ENCODE measurements around the gene SPR. TPM values are rescaled to one million over a fixed set of nuclear protein-coding genes. Genes with fewer than 3 reads are reported as not detected.
A peak's percentile ranks its signal among the peaks of the same experiment; 100 is the strongest.

SPR gene
- total and polyA plus RNA-seq, 2 of the 13 experiments (the other 11 are each of a cell fraction or from before 2014, with no cell fraction given), result 34.0 to 96.0 TPM

DNA sequence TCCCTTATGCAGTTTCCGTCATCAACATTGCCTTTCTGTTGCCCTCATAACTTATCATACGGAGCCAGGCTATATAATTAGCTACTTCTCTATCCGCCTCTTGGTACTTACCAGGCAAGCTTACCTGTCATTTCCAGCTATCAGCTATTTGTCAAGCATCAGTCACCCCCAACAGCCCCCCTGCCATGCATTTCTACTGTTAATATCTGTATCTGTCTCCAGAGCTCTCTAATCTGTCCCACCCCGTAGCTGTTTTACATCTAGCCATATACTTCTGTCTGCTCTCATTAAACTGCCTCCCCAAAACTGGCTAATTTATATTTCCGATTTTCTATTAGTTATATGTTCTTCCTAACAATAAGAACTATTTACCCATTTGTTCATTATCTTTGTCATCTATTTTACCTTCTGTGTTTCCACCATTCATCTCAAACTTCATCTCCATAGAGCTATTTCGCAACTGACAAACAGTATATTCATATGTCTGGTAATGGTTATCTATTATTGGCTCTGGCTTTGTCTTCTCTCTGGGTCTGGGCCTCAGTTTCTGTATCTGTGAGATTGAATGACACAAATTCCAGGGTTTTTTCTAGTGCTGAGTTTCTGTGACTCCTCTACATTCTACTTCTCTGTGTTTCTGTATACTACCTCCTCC lies 39.7 kb downstream of the SPR start:
- FAIRE-seq, result no peak
- TF ChIP-seq KLF13 (CRISPR knock-in tag; IDR thresholded peaks at IDR 0.05) (no peak), PPARG (CRISPR knock-in tag; conservative IDR thresholded peaks at IDR 0.05) (no peak), ZNF615 (CRISPR knock-in tag; IDR thresholded peaks at IDR 0.05; ENCODE audit: borderline replicate concordance) (no peak), EP300 (IDR thresholded peaks at IDR 0.05; ENCODE audit: low read depth in 2 of 2, low read length in 2 of 2) (no peak), EP300 (CRISPR knock-in tag; IDR thresholded peaks at IDR 0.05; ENCODE audit: borderline replicate concordance) (no peak), RELA (CRISPR knock-in tag; IDR thresholded peaks at IDR 0.05) (no peak), CEBPB (IDR thresholded peaks at IDR 0.05; ENCODE audit: borderline replicate concordance, low read depth, low read length) (peak; percentile 82)
- Histone ChIP-seq H3K79me2 (ENCODE audit: insufficient read depth, low read length) (no peaks in the 10 kb centered on the region), H3K36me3 (replicated peaks in 1 of 2; ENCODE audit: control insufficient read depth in 1 of 2, insufficient read depth in 2 of 2, low read length in 2 of 2) (no peaks in the 10 kb centered on the region), H2AFZ (ENCODE audit: low read length) (no peak overlapping the region), H3K27ac (ENCODE audit: extremely low read length, insufficient read depth, low read length) (no peak overlapping the region), H3K4me1 (ENCODE audit: insufficient read depth, low read length) (no peaks in the 10 kb centered on the region), H3K9ac (ENCODE audit: insufficient read depth, low read depth, low read length) (no peak overlapping the region), H4K20me1 (ENCODE audit: insufficient read depth, low read length) (no peaks in the 10 kb centered on the region; the same call in 1 of the 2 replicates), H3K4me2 (ENCODE audit: low read depth, low read length) (no peak overlapping the region), H3K9me3 (ENCODE audit: low read length) (no peaks in the 10 kb centered on the region), H3K27me3 (ENCODE audit: control insufficient read depth in 1 of 2, insufficient read depth in 2 of 2, low read length in 2 of 2) (peaks cover 2 to 81% of the 10 kb centered on the region in 2 experiments; a peak in 4 of 5 replicates), H3K4me3 (replicated peaks in 1 of 3; ENCODE audit: insufficient read depth in 1 of 3, low read depth in 2 of 3, low read length in 3 of 3) (no peak overlapping the region)
- no peak for ATAC-seq
- CTCF ChIA-PET (ENCODE audit: low intra/inter-chr PET ratio, low total read pairs), result no interaction called here
- no peak for DNase-seq (ENCODE audit: low spot score)
- POLR2A ChIA-PET, result interaction anchor here (1.4 kb wide), 1 partner anchor 144 kb away, joined by 3 read pairs; the partner anchor contains the start of gene SFXN5
- 57% methylated on average over 6 of the region's 6 CpGs for WGBS (ENCODE audit: low lambda C conversion rate)
- no TSS peak for BruUV-seq (replicated peaks)
- in situ Hi-C loops (cut with HindIII; ENCODE audit: extremely low pct_ligation_motif_present, low pct_unique_long_range_greater_than_20kb) (no loop called here), intact Hi-C loops (cut with micrococcal nuclease; ENCODE audit: unreplicated experiment) (no loop called here)
